H54 (cell line): Measurements from ENCODE around the gene PGD.

Experiments used
- DNase-seq: peaks from one replicate; pipeline ENCODE4 v3.0.0; 2011; ENCODE audit warnings: low spot score, mixed read lengths; ENCODE audit not compliant: insufficient read length
- FAIRE-seq: peaks from 3 replicates; lab custom pipeline; 2011; peaks lifted over from hg19 to GRCh38; lab: Jason Lieb, UNC
- POLR2A ChIP-seq: IDR thresholded peaks from 2 replicates; pipeline ENCODE4 v1.6.1; 2011; ENCODE audit warnings: low read depth, mild to moderate bottlenecking, low read length

The PGD gene

GRCh38 chr1:10398734-10399443, at the start of gene PGD:
TSS of gene PGD (plus strand) at chr1:10399064. CDS start at chr1:10399118, 54 bp downstream.
- DNase-seq (peak; percentile 79), FAIRE-seq (peak; percentile 53)
- peak; percentile 55 for TF ChIP-seq POLR2A

- no peak for TF ChIP-seq POLR2A
- no peak for FAIRE-seq
- DNase-seq, result no peak
These were observed 45.6 kb upstream of the PGD start for GRCh38 chr1:10353282-10353681.

GRCh38 chr1:10353693-10354092, 45.2 kb upstream of the PGD start:
- FAIRE-seq (no peak), DNase-seq (no peak)
- no peak for TF ChIP-seq POLR2A

- DNase-seq (no peak), FAIRE-seq (no peak)
- no peak for TF ChIP-seq POLR2A
These were observed 38.8 kb upstream of the PGD start for GRCh38 chr1:10360045-10360444.

GRCh38 chr1:10361515-10361914, 37.3 kb upstream of the PGD start:
- FAIRE-seq (no peak), DNase-seq (no peak)
- TF ChIP-seq POLR2A, result no peak

GRCh38 chr1:10368194-10368593, 30.7 kb upstream of the PGD start:
- DNase-seq (no peak), FAIRE-seq (no peak)
- no peak for TF ChIP-seq POLR2A

- no peak for DNase-seq
- no peak for FAIRE-seq
- TF ChIP-seq POLR2A, result no peak
These were observed 24.4 kb upstream of the PGD start for GRCh38 chr1:10374442-10374860.

GRCh38 chr1:10377365-10378029, 21.4 kb upstream of the PGD start:
- DNase-seq, result peak; percentile 30
- FAIRE-seq, result peak; percentile 92

GRCh38 chr1:10378081-10378841, 20.6 kb upstream of the PGD start:
- no peak for TF ChIP-seq POLR2A
- FAIRE-seq, result no peak
- DNase-seq, result no peak

- DNase-seq, result no peak
- no peak for TF ChIP-seq POLR2A
- no peak for FAIRE-seq
These were observed 19.7 kb upstream of the PGD start for GRCh38 chr1:10379101-10379620.

GRCh38 chr1:10379676-10380075, 19.2 kb upstream of the PGD start:
- FAIRE-seq (no peak), DNase-seq (no peak)
- no peak for TF ChIP-seq POLR2A

GRCh38 chr1:10380594-10381275, 18.1 kb upstream of the PGD start:
- peak; percentile 72 for FAIRE-seq
- TF ChIP-seq POLR2A, result no peak
- DNase-seq, result peak; percentile 48

GRCh38 chr1:10383630-10384029, 15.2 kb upstream of the PGD start:
- no peak for FAIRE-seq
- no peak for DNase-seq
- TF ChIP-seq POLR2A, result no peak

- no peak for FAIRE-seq
- TF ChIP-seq POLR2A, result no peak
- no peak for DNase-seq
These were observed 14.6 kb upstream of the PGD start for GRCh38 chr1:10384219-10384618.
